GM18907 (cell line): Measurements from ENCODE around the gene FANCC.

ENCODE experiments used
- ATAC-seq: cut with Tn5 transposase; IDR thresholded peaks from one replicate; pipeline ENCODE4 v1.9.1; 2021; ENCODE audit warnings: mild to moderate bottlenecking, moderate library complexity; ENCODE audit not compliant: unreplicated experiment

FANCC gene

GRCh38 chr9:95197692-95198271 lies 119.7 kb downstream of the FANCC start:
- no peak for ATAC-seq

GRCh38 chr9:95193480-95193879 lies 124.0 kb downstream of the FANCC start:
- ATAC-seq = no peak

GRCh38 chr9:95193067-95193466 lies 124.4 kb downstream of the FANCC start:
- ATAC-seq = no peak

DNA sequence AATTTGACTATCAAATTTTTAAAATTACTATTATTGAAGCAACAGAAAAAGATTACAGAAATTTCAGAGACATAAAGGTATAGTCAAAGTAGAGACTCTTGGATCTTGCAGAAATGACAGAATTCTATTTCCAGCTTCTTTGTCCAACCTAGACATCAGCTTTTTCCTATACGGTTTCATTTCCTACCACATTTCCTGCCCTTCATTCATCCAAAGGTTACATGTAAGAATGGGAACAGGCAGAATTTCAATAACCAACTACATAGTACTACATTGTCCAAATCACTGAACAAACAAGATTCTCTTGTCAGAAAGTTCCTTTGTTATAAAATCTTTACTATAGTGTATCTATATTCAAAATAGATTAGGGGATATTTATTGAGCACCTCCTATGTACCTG lies 124.9 kb downstream of the FANCC start:
- no peak for ATAC-seq

DNA sequence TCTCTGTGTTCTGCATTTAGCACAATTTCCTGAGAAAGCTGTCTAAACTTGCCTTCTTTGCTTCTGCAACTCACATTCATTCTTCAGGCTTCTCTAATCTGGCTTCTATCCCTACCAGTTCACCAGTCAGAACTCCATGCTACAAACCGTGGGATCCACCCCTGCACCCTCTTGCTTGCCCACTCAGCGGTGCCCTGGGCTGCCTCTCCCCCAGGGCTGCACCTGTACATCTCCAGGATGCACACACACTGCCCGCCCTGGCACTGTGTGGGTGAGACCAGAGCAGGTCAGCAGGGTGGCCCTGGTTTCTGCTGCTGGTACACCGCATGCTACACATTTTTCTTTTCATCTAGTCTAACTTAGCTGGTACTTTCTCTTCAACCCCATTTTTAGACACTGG lies 127.1 kb downstream of the FANCC start:
- no peak for ATAC-seq

GRCh38 chr9:95189251-95190098 lies 128.0 kb downstream of the FANCC start:
- ATAC-seq = no peak

DNA sequence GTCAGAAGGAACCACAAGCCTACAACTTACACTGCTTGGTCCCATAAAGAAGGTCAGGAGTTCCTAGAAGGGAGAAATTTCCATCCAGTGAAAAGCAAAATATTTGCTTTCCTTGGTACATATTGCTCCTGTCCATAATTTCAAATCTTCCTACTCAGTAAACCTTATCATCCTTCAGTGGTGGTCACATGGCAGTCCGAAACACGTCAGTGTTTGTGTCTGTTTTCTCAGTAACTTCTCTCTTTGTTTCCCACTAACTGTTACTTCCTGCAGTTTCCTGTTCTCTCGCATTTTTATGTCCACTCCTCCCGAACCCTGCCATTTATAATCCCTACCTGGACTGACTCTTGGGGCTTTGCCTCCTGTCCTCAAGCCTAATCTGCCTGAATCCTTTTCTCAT lies 129.1 kb downstream of the FANCC start:
- ATAC-seq = no peak

GRCh38 chr9:95185956-95186355 lies 131.6 kb downstream of the FANCC start:
- no peak for ATAC-seq

DNA sequence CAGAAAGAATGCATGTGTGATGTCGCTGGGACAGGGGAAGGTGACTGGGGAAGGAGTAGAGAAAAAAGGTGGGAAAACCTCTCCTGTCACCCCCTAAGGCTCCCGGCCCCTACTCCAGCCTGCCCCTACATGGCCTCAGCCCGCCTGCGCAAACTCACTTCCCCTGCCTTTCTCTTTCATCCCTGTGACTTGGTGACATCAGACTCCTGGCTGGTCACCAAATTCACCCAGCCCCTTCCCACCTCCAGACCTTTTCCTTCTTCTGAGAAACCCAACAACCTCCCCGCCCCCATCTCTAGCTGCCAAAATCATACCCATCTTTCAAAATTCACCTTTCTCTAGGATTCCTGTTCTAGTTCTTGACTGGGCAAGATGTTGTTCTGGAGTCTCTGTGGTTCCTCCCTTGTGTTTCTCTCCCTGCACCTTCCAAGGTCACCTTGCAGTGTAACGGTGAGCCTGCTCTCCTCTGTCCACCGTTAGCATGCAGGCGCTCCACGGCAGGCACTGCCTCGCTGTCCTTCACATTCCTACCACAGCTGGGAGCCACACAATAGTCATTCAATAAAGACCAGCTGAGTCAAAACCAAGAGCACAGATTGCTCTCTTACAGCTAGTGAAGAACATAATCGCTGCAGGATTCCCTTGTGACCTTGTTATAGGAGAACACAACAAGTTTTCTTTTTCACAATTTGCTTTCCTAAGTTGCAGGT lies 134.5 kb downstream of the FANCC start:
- no peak for ATAC-seq

GRCh38 chr9:95181835-95182234 lies 135.7 kb downstream of the FANCC start:
- no peak for ATAC-seq

DNA sequence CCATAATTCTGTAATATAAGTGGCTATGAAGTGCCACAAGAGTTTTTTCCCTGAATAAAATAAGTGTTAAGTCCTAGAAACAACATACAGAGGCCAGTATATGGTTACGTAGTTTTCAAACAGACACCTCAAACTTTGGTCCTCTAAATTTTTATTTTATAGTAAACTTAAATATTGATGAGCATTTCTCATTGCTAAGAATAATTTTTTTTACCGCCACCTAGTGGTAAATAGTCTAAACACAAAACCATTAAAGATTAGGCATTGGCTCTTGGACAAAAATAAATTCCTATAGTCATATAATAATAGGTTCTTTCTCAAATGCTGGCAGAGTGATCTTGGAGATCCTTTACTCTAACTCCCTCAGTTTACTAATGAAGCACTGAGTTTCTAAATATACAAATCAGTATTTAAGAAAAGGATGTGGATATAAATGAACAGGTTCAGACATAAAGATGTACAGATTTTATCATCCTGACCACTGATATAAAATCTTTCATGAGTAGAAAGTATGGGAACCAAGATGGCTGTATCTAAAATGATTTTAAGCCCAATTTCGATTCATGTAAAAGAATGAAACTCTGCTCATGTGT lies 136.2 kb downstream of the FANCC start:
- no peak for ATAC-seq

GRCh38 chr9:95177617-95178016 lies 139.9 kb downstream of the FANCC start:
- no peak for ATAC-seq

DNA sequence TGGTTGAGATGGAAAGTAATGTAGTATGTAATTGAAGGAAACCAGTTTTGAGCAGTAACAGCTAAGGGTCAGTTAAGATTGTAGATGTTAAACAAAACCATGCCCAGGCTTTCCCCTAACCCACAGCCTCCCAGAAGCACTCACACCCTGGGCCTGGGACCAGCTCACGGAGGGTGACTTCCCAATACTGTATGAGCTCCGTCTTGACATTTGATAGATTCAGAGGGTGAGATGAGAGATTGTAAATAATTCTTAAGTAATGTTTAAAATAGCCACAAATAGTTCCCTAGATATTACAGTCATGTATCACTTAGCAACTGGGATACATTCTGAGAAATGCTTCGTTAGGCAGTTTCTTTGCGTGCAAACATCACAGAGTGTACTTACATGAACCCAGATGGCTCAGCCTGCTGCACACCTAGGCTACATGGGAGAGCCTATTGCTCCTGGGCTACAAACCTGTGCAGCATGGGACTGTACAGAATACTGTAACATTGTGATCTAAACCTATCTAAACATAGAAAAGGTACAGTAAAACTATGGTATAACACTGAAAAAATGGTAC lies 140.7 kb downstream of the FANCC start:
- no peak for ATAC-seq

GRCh38 chr9:95175523-95175922 lies 142.0 kb downstream of the FANCC start:
- ATAC-seq = no peak

DNA sequence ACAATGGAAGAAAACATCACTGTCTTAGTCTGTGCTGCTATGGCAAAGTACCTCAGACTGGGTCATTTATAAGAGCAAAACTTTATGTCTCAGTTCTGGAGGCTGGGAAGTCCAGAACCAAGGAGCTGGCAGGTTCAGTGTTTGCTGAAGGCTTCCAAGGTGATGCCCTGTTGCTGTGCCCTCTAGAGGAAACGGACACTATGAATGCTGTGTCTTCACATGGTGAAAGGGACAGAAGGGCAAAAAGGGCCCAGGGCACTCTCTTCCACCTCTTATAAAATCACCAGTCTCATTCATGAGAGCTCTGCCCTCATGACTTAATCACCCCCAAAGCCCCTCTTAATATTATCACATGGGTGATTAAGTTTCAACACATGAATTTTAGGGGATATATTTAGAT lies 143.5 kb downstream of the FANCC start:
- no peak for ATAC-seq

GRCh38 chr9:95171596-95171995 lies 145.9 kb downstream of the FANCC start:
- no peak for ATAC-seq

DNA sequence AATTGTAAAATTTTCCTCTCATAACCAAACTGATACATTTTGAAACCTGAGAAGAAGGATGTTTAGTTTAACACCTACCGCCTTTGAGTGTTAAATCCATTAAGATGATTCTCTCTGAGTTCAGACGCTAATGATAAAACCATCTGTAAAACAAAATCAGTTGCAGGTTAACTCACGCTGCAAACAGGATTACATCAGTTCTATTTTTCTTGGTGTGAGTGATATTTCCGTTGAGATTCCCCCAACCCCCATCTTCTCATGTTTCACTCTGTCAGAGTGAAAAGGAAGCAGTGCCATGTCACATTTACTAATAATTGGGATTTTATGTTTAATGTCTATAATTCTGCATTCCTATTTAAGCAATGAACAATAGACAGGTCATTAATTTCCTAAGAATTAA lies 146.5 kb downstream of the FANCC start:
- no peak for ATAC-seq

GRCh38 chr9:95167998-95168397 lies 149.5 kb downstream of the FANCC start:
- no peak for ATAC-seq

- no peak for ATAC-seq
These were observed 152.5 kb downstream of the FANCC start for GRCh38 chr9:95165004-95165403.

GRCh38 chr9:95157481-95158151 lies 159.9 kb downstream of the FANCC start:
- peak; percentile 66 for ATAC-seq

DNA sequence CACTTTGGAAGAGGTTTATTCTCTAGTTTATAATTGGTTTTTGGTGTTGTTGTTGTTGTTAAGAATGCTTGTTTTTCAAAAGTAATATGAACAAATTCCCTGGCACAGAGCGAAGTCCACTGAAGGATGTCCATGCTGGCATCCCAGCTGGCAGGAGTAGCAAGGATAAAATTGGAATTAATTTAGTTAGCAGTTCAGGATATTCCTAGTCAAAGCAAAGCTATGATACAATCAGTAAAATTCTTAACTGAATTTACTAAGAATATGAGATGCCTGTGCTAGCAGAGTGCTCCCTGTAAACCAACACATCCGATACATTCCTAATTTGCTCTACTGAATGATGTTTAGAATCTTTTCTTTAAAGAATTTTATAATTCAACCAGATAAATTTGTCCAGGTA lies 161.4 kb downstream of the FANCC start:
- no peak for ATAC-seq
